H9 (cell line): ENCODE results near the gene ADAMTS8. TPM values are rescaled to one million over a fixed set of nuclear protein-coding genes. Genes with fewer than 3 reads are reported as not detected.

Experiments used
- DNase-seq: peaks from one replicate; pipeline ENCODE4 v3.0.0-alpha.2; 2017
- H2AFZ ChIP-seq: one replicate; pipeline ENCODE4 v1.6.1; 2013; ENCODE audit warnings: mild to moderate bottlenecking, low read length, control low read depth, moderate library complexity
- H2AK5ac ChIP-seq: 2 replicates; pipeline ENCODE4 v1.6.1; 2013; ENCODE audit warnings: low read length, control low read depth, mixed read lengths; ENCODE audit not compliant: insufficient read length
- H2BK120ac ChIP-seq: one replicate; pipeline ENCODE4 v1.6.1; 2013; ENCODE audit warnings: low read depth, mild to moderate bottlenecking, low read length, control low read depth, inconsistent platforms; ENCODE audit not compliant: poor library complexity, severe bottlenecking
- H2BK12ac ChIP-seq: 2 replicates; pipeline ENCODE4 v1.6.1; 2013; ENCODE audit warnings: low read length, control low read depth, mixed read lengths, low read depth; ENCODE audit not compliant: insufficient read length
- H2BK15ac ChIP-seq: 2 replicates; pipeline ENCODE4 v1.6.1; 2013; ENCODE audit warnings: low read depth, low read length, control low read depth
- H2BK20ac ChIP-seq: one replicate; pipeline ENCODE4 v1.6.1; 2013; ENCODE audit warnings: low read depth, mild to moderate bottlenecking, low read length, control low read depth, inconsistent platforms; ENCODE audit not compliant: poor library complexity, severe bottlenecking
- H2BK5ac ChIP-seq: 2 replicates; pipeline ENCODE4 v1.6.1; 2013; ENCODE audit warnings: low read length, control low read depth, mixed read lengths; ENCODE audit not compliant: insufficient read length
- H3K14ac ChIP-seq: 2 replicates; pipeline ENCODE4 v1.6.1; 2013; ENCODE audit warnings: low read length, control low read depth; ENCODE audit not compliant: insufficient read depth
- H3K18ac ChIP-seq: 2 replicates; pipeline ENCODE4 v1.6.1; 2013; ENCODE audit warnings: low read depth, mild to moderate bottlenecking, mixed read lengths, low read length, control low read depth; ENCODE audit not compliant: insufficient read length
- H3K23ac ChIP-seq: 2 replicates; pipeline ENCODE4 v1.6.1; 2013; ENCODE audit warnings: low read length, control low read depth, mixed read lengths, low read depth; ENCODE audit not compliant: insufficient read length
- H3K23me2 ChIP-seq: 2 replicates; pipeline ENCODE4 v1.6.1; 2013; ENCODE audit warnings: low read depth, mild to moderate bottlenecking, mixed read lengths, low read length, control low read depth; ENCODE audit not compliant: insufficient read length, poor library complexity, severe bottlenecking
- H3K27ac ChIP-seq: 2 replicates; pipeline ENCODE4 v1.5.1; 2013; ENCODE audit warnings: low read length, control low read depth, mixed read lengths, low read depth; ENCODE audit not compliant: insufficient read length
- H3K27me3 ChIP-seq: 2 replicates; pipeline ENCODE4 v1.6.1; 2013; ENCODE audit warnings: low read length, control low read depth, inconsistent platforms; ENCODE audit not compliant: insufficient read depth
- H3K4ac ChIP-seq: 2 replicates; pipeline ENCODE4 v1.6.1; 2013; ENCODE audit warnings: low read depth, mild to moderate bottlenecking, control low read depth, inconsistent platforms, low read length, moderate library complexity
- H3K4me1 ChIP-seq: 2 replicates; pipeline ENCODE4 v1.6.1; 2013; ENCODE audit warnings: low read length, control low read depth, inconsistent platforms; ENCODE audit not compliant: insufficient read depth
- H3K4me2 ChIP-seq: 2 replicates; pipeline ENCODE4 v1.6.1; 2013; ENCODE audit warnings: low read length, control low read depth, mixed read lengths; ENCODE audit not compliant: insufficient read length, insufficient read depth
- H3K56ac ChIP-seq: 2 replicates; pipeline ENCODE4 v1.6.1; 2013; ENCODE audit warnings: low read depth, mild to moderate bottlenecking, mixed read lengths, low read length, control low read depth; ENCODE audit not compliant: insufficient read length
- H3K79me1 ChIP-seq: 2 replicates; pipeline ENCODE4 v1.6.1; 2013; ENCODE audit warnings: low read depth, mild to moderate bottlenecking, moderate library complexity, low read length, control low read depth, inconsistent platforms; ENCODE audit not compliant: insufficient read depth, poor library complexity, severe bottlenecking
- H3K79me2 ChIP-seq: 2 replicates; pipeline ENCODE4 v1.6.1; 2013; ENCODE audit warnings: low read length, control low read depth, inconsistent platforms; ENCODE audit not compliant: insufficient read depth
- H3K9ac ChIP-seq: 2 replicates; pipeline ENCODE4 v1.6.1; 2013; ENCODE audit warnings: low read length, control low read depth, mixed read lengths; ENCODE audit not compliant: insufficient read length; ENCODE audit errors: extremely low read depth
- H3K9me3 ChIP-seq: one replicate; pipeline ENCODE4 v1.6.1; 2013; ENCODE audit warnings: low read depth, low read length, inconsistent platforms; ENCODE audit not compliant: control insufficient read depth
- H3T11ph ChIP-seq: one replicate; pipeline ENCODE4 v1.6.1; 2013; ENCODE audit warnings: mild to moderate bottlenecking, low read length, control low read depth, inconsistent platforms
- H4K20me1 ChIP-seq: one replicate; pipeline ENCODE4 v1.6.1; 2013; ENCODE audit not compliant: control insufficient read depth, insufficient read length, insufficient read depth
- H4K5ac ChIP-seq: 2 replicates; pipeline ENCODE4 v1.6.1; 2013; ENCODE audit warnings: low read depth, mild to moderate bottlenecking, mixed read lengths, low read length, control low read depth; ENCODE audit not compliant: insufficient read length
- H4K8ac ChIP-seq: replicated peaks from 2 replicates; pipeline ENCODE4 v1.6.1; 2013; ENCODE audit warnings: low read length, control low read depth, mixed read lengths, low read depth; ENCODE audit not compliant: insufficient read length
- H4K91ac ChIP-seq: 2 replicates; pipeline ENCODE4 v1.6.1; 2013; ENCODE audit warnings: low read depth, mild to moderate bottlenecking, moderate library complexity, mixed read lengths, low read length, control low read depth; ENCODE audit not compliant: insufficient read length
- H3K27ac Mint-ChIP-seq, 3 experiments: 2 replicates in 2 of 3; 3 replicates in 1 of 3; pipeline ENCODE4 v1.8.0; 2020 to 2021; ENCODE audit warnings: mixed read lengths in 3 of 3, mild to moderate bottlenecking in 1 of 3, moderate library complexity in 1 of 3
- H3K27me3 Mint-ChIP-seq: 2 replicates; pipeline ENCODE4 v1.8.0; 2021; ENCODE audit warnings: low read depth, mild to moderate bottlenecking, moderate library complexity, mixed read lengths
- H3K36me3 Mint-ChIP-seq, 3 experiments: 2 replicates in 2 of 3; 3 replicates in 1 of 3; pipeline ENCODE4 v1.8.0; 2020 to 2021; ENCODE audit warnings: low read depth in 3 of 3, mixed read lengths in 3 of 3; ENCODE audit not compliant: insufficient read depth in 1 of 3
- H3K4me1 Mint-ChIP-seq, 2 experiments: 2 replicates each; pipeline ENCODE4 v1.8.0; 2020; ENCODE audit warnings: mixed read lengths in 2 of 2
- H3K4me3 Mint-ChIP-seq, 2 experiments: 2 replicates in 1 of 2; 3 replicates in 1 of 2; pipeline ENCODE4 v1.8.0; 2020 to 2021; ENCODE audit warnings: mild to moderate bottlenecking in 2 of 2, mixed read lengths in 2 of 2, moderate library complexity in 1 of 2
- H3K9me3 Mint-ChIP-seq, 2 experiments: 2 replicates in 1 of 2; 3 replicates in 1 of 2; pipeline ENCODE4 v1.8.0; 2020; ENCODE audit warnings: mild to moderate bottlenecking in 2 of 2, mixed read lengths in 2 of 2, moderate library complexity in 1 of 2
- CTCF ChIP-seq: fragments of 200-600 bp; sonication (generic); conservative IDR thresholded peaks from 3 replicates; pipeline ENCODE4 v1.8.0; 2021; ENCODE audit warnings: antibody characterized with exemption, mild to moderate bottlenecking
- WGBS: extraction: QIAGEN DNeasy Blood & Tissue Kit; methylation state at CpG from one replicate; pipeline ENCODE4 v1.1.7; 2013; ENCODE audit warnings: missing lambda C conversion rate, low lambda C conversion rate, mixed read lengths; ENCODE audit not compliant: insufficient read length; ENCODE audit errors: extremely low coverage; 5-methylcytosine and 5-hydroxymethylcytosine counted together
- total RNA-seq: library from RNA; stranded (reverse); gene quantifications from 2 replicates; pipeline ENCODE4 v1.2.1, GENCODE V29; 2021

The ADAMTS8 gene
- total RNA-seq, 1 experiment from 2014 or later: 5.0 TPM

GRCh38 chr11:130435671-130436070, 7.3 kb upstream of the ADAMTS8 start:
- no peak for TF ChIP-seq CTCF
- Histone ChIP-seq H3K14ac (no peak overlapping the region), H3K23me2 (peaks cover 4% of the 10 kb centered on the region), H2BK120ac (no peak overlapping the region), H2BK5ac (no peak overlapping the region), H2AK5ac (no peak overlapping the region), H4K8ac (no peak overlapping the region), H4K20me1 (no peaks in the 10 kb centered on the region), H3K79me2 (no peaks in the 10 kb centered on the region), H3K18ac (no peak overlapping the region), H3K27ac (no peak overlapping the region), H2BK15ac (no peak overlapping the region), H3K56ac (no peak overlapping the region), H3K27me3 (no peaks in the 10 kb centered on the region), H4K91ac (no peak overlapping the region), H3K4me1 (no peaks in the 10 kb centered on the region), H3K9me3 (no peaks in the 10 kb centered on the region), H3K23ac (no peak overlapping the region), H4K5ac (no peak overlapping the region), H3T11ph (no peak overlapping the region), H2BK20ac (no peak overlapping the region), H2AFZ (no peak overlapping the region), H3K4me2 (no peak overlapping the region), H2BK12ac (no peak overlapping the region), H3K4ac (no peak overlapping the region), H3K9ac (no peak overlapping the region), H3K79me1 (no peaks in the 10 kb centered on the region)
- no peak overlapping the region for H3K4me3 Mint-ChIP-seq
- H3K9me3 Mint-ChIP-seq: no peaks in the 10 kb centered on the region; a peak in 2 of 5 replicates
- no CpG with 5 or more reads among the region's 4 CpGs for WGBS
- H3K27me3 Mint-ChIP-seq: peaks cover 27% of the 10 kb centered on the region
- no peaks in the 10 kb centered on the region for H3K36me3 Mint-ChIP-seq
- no peak for DNase-seq
- H3K27ac Mint-ChIP-seq: no peak overlapping the region
- H3K4me1 Mint-ChIP-seq: no peaks in the 10 kb centered on the region
